Activated CD8-positive, alpha-beta memory T cell treated with anti-CD3 and anti-CD28 coated beads for 4 hours (primary cell): ENCODE results near the gene YAF2.
"Not testable (repeated sequence)": the region's sequence is repeated elsewhere in the genome, so short reads cannot be mapped to it uniquely, and the experiment has no call there.

Experiments used
- DNase-seq, 2 donors: peaks; one replicate each; pipeline ENCODE4 v3.0.0-alpha.2; 2020; ENCODE audit warnings: low read depth in 2 of 2

YAF2 gene

GRCh38 chr12:42196723-42197603 lies 41.1 kb downstream of the YAF2 start:
- DNase-seq: no peak

DNA sequence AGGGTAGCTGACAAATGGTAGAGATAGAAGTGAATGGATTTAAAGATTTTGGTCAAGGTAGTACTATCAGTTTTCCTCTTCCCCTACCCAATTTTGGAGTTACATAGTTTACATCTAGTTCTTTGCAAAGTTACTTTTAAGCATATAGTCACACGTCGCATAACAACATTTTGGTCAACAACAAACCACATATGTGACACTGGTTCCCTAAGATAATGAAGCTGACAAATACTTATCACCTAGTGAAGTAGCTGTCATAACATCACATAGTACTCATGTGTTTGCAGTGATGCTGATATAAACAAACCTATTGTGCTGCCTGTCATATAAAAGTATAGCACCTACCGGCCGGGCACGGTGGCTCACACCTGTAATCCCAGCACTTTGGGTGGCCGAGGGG lies 45.4 kb downstream of the YAF2 start:
- no peak for DNase-seq

- no peak for DNase-seq
Measured at GRCh38 chr12:42192258-42192657, 45.8 kb downstream of the YAF2 start.

- no peak for DNase-seq
Measured at GRCh38 chr12:42190376-42190775, 47.7 kb downstream of the YAF2 start.

DNA sequence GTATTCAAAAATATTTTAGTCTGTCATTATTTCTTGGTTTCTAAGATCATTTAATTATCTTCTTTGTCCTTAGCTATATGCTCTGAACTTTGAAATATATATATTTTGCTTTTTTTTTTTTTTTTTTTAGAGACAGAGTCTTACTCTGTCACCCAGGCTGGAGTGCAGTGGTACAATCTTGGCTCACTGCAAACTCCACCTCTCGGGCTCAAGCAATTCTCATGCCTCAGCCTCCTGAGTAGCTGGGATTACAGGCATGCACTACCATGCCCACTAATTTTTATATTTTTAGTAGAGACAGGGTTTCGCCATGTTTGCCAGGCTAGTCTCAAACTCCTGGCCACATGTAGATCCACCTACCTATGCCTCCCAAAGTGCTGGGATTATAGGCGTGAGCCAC lies 49.8 kb downstream of the YAF2 start:
- DNase-seq: not testable (repeated sequence)

DNA sequence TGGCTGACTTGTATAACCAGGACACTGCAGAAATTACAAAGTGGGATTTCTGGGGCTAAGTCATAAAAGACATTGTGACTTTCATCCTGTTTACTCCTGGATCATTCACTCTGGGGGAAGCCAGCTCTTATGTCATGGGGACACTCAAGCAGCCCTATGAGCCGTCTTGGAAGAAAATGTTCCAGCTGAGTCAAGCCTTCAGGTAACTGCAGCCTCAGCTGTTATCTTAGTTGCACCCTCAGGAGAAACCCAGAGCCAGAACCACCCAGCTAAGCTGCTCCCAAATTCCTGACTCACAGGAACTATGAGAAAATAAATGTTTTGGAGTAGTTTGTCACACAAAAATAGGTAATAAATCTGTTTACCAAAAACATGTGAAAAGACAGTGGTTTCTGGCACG lies 50.2 kb downstream of the YAF2 start:
- no peak for DNase-seq

GRCh38 chr12:42186793-42187192 lies 51.3 kb downstream of the YAF2 start:
- no peak for DNase-seq

- DNase-seq: no peak
Measured at GRCh38 chr12:42182394-42182793, 55.7 kb downstream of the YAF2 start.

DNA sequence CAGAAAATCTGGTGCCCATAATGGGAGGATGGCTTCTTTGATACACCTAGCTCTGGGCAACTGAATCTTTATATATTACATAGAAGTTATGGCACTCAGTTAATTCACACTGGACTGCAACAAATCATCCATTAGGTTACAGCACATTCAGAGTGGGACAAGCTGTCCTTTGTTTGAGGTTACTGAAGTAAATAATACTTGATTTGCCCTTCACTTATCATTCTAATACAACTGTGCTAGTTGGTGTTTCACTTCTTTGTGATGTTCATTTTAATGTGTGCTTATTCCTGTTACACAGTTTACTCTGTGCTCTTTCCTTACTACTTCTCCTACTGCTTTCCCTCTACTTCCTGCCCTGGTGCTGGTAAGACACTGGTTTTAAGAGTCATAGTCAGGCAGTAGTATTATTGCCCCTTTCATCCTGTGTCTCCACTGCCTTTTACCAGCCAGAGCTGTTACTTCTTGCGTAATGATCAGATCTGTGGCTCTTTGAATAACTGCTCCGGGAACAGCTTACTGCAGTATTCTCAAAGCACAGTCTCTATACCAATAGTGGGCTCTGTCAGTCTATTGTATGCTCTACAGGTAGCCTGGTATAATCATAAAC lies 57.0 kb downstream of the YAF2 start:
- DNase-seq: no peak

DNA sequence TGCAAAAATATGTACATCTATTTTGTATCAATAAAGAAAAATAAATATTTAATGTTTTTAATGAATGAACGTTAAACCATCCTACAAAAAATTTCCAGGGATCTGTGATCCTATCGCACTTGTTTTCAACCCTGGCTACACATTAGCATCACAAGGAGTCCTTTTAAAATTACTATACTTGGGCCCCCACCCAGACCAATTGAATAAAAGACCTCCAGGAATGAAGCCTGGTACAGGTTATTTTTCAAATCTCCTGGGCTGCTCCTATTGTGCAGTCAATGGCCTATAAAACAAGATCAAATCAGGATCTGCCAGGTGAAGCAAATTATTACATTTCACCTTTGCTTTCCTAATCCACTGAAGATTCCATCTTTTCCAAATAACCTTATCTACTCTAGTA lies 59.9 kb downstream of the YAF2 start:
- no peak for DNase-seq

GRCh38 chr12:42174978-42175377 lies 63.1 kb downstream of the YAF2 start:
- no peak for DNase-seq

DNA sequence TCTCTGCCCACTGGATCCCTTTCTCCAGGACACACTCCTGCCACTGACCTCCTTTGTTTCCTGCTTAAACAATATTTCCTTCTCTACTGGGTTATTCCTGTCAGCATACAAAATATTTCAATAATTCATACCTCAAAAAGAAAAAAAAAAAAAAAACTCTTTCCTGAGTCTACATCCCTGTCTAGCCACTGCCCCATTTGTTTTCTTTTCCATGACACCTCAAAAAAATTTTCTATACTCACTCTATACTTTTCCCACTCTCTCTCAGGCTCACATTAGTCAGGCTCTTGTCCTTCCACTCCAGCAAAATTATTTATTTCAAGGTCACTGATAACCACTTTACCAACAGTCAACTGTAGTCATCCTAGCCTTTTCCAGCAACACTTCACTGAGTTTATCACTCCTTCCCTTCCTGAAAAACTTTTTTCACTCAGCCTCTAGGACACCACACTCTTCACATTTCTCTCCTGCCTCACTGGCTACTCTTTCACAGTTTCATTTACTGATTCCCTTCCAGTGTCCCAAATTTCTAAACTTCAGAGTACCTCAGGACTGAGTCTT lies 64.0 kb downstream of the YAF2 start:
- DNase-seq: no peak

DNA sequence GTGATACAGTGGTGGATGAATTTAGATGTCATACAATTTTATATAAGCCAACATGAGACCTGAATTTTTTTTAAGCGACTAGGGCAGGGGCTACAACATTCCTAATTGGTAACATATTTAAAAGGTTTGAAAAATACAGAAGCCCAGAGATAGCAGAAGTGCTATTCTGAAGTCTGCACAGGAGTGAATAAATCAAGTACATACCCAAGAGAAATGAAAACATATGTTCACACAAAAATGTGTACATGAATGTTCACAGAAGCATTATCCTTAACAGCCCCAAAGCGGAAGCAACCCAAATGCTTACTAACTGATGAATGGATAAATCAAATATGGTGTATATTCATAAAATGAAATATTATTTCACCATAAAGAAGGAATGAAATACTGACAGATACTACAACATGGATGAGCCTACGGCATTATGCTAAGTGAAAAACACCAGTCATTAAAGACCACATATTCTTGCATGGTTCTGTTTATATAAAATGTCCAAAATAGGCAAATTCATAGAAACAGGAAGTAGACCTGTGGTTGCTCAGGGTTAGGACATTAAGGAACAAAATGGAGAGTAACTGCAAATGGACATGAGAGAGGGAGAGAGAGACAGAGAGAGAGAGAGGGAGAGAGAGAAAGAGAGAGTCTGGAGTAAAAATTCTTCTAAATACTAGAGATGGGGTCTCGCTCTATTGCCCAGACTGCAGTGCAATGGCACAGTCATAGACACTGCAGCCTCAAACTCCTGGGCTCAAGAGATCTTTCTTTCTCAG lies 65.4 kb downstream of the YAF2 start:
- DNase-seq: no peak

DNA sequence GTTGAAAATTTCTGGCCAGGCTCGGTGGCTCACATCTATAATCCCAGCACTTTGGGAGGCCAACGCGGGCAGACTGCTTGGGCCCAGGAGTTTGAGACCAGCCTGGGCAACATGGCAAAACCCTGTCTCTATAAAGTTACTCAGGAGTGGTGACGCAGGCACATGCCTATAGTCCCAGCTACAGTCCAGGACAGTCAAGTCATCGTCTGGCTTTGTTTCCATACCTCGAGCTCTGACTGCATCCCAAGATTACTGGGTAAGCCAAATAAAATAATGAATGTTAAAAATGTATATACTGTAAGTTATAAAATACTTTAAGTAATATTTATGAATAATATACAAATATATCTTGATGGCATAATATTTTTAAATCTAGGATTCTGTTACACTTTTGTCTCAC lies 70.3 kb downstream of the YAF2 start:
- no peak for DNase-seq

DNA sequence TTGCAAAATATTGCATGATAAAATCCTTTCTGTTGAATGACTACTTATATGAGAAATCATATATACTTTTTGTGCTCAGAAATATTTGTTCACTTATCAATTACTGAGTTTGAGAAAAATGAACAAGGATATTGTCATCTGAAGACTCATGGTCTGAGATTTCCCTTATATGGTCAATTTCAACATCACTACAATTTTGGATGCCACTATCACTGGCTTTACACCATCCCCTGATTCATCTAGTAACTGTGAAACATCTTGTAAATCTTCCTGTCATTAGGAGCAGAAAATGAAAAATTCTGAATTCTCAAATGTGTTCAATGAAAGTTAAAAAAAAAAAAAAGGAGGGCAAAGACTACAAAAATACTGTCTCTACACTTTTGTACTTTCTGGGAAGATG lies 71.5 kb downstream of the YAF2 start:
- DNase-seq: no peak

DNA sequence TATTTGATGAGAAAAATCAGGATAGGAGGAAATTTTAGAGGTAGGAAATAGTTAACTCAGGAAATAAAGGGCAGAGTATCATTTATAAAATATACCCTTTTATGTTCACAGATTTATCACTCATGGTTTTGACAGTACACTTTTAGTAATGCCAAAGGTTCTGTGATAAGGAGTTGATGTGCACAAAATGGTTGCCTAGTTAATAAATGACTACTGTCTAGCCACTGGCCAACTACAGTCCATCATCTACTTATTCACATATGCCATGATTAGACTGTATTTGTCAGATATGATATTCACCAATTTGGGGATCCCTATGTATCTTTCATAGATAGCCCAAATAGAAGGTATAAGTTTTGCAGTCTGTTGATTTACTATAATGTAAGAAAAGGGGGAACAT lies 74.1 kb downstream of the YAF2 start:
- DNase-seq: no peak

DNA sequence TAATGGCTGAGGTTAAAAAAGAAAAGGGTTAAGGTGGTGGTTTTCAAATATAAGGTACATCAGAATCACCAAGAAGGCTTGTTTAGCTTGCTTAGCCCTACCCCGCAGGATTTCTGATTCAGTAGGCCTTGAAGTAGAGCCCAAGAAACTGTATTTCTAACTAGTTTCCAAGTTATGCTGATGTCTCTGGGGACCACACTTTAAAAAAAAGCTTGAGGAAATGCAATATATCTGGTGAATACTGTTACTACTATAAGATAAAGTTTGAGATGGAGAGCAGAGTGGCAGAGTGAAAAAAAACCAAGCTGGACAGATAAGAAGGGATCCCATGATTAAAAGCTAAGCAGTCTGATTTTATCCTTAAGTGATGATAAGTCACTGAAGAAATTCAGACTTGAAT lies 75.1 kb downstream of the YAF2 start:
- DNase-seq: no peak

DNA sequence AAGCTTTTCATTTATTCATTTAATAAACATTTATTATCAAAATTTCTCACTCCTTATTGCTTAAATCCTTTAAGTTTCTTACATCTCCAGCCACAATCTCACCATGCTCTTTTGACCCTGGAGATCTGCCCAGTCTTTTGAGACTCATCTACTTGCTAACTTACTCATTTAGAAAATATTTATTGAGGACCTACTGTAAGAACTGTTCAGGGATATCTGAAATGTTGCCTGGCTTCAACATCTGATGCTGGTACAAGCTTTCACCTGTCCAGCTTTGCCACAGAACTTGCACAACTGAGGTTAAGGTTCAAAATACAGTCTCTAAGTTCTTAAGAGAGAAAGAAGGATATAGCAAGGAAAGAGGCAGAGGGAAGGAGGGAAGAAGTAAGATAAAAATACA lies 75.9 kb downstream of the YAF2 start:
- no peak for DNase-seq

GRCh38 chr12:42161529-42161928 lies 76.5 kb downstream of the YAF2 start:
- DNase-seq: no peak

GRCh38 chr12:42156232-42156631 lies 81.8 kb downstream of the YAF2 start:
- no peak for DNase-seq

DNA sequence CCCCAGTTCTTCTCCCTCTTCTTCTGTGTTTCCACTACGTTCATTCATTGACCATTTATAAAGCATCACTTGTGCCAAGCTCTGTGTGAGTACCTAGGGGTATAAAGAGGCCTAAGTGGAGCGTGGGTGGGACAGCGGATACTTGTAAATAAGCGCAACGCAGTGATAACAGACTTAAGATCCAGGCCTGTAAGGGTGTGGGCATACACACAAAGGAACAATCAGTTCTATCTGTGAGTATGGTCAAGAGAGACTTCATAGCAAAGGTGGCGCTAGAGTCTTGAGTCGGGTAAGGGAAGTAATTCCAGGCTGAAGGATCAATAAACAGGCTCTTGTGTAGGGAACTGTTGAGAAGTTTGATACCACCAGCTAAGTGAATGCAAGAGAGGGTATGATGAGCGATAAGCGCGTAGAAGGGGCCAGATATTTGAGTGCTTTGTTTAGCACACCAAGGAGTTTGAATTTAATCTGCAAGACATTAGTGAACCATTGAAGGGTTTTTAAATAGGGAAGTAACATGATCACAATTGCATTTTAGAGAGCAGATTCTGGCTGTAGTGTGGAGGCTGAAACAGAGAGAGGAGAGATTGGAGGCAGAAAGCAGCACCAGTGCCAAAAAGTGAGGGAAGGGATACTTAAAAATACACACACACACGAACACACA lies 92.4 kb downstream of the YAF2 start:
- DNase-seq: no peak

DNA sequence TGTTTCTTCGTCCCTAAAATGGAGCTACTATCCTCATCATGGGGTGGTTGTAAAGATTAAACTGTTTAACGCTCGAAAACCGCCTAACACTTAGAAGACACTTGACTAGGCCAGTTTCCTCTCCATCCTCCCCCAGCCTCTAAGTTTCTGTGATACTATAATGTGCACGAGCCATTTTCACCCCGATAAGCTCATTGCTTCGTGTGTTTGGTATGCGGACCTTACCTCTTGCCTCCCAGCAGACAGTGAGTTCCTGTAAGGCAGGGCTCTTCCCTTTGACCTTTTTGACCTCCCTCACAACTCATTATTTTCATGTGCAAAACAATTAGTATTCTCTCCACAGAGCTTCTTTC lies 92.9 kb downstream of the YAF2 start:
- DNase-seq: no peak
